DOHH2 (cell line): Measurements from ENCODE around the gene OR51B5.

Source experiments
- H3F3A ChIP-seq: fragments of 200-600 bp; sonication (generic), shearing (Covaris generic); 2 replicates; pipeline ENCODE4 v1.6.0; 2016; ENCODE audit warnings: antibody characterized with exemption, mild to moderate bottlenecking; ENCODE audit not compliant: control insufficient read depth, insufficient read depth
- H3K27ac ChIP-seq: fragments of 200-600 bp; sonication (generic); 2 replicates; pipeline ENCODE4 v1.5.1; 2014; ENCODE audit warnings: low read depth, mild to moderate bottlenecking, low read length, moderate library complexity
- H3K27me3 ChIP-seq: fragments of 200-600 bp; sonication (generic); 2 replicates; pipeline ENCODE4 v1.6.1; 2014; ENCODE audit warnings: mild to moderate bottlenecking, low read length, mixed read lengths; ENCODE audit not compliant: control insufficient read depth
- H3K36me3 ChIP-seq: fragments of 200-600 bp; sonication (generic); 2 replicates; pipeline ENCODE4 v1.6.1; 2014; ENCODE audit warnings: mild to moderate bottlenecking, low read length, moderate library complexity, mixed read lengths; ENCODE audit not compliant: control insufficient read depth
- H3K4me1 ChIP-seq: fragments of 200-600 bp; sonication (generic); 2 replicates; pipeline ENCODE4 v1.6.1; 2014; ENCODE audit warnings: mild to moderate bottlenecking, low read length, mixed read lengths; ENCODE audit not compliant: control insufficient read depth
- H3K4me2 ChIP-seq: fragments of 200-600 bp; sonication (generic); 2 replicates; pipeline ENCODE4 v1.6.0; 2014; ENCODE audit warnings: mild to moderate bottlenecking, low read length, moderate library complexity
- H3K4me3 ChIP-seq: fragments of 200-600 bp; sonication (generic); 2 replicates; pipeline ENCODE4 v1.5.1; 2014; ENCODE audit warnings: mild to moderate bottlenecking, low read length, mixed read lengths
- H3K79me2 ChIP-seq: fragments of 200-600 bp; sonication (generic); 2 replicates; pipeline ENCODE4 v1.6.1; 2014; ENCODE audit warnings: mild to moderate bottlenecking, low read length, mixed read lengths; ENCODE audit not compliant: control insufficient read depth
- H3K9me2 ChIP-seq: fragments of 200-600 bp; sonication (generic); replicated peaks from 2 replicates; pipeline ENCODE4 v1.6.1; 2014; ENCODE audit warnings: mild to moderate bottlenecking, low read length, mixed read lengths; ENCODE audit not compliant: control insufficient read depth
- H3K9me3 ChIP-seq: fragments of 200-600 bp; sonication (generic); 2 replicates; pipeline ENCODE4 v1.6.1; 2014; ENCODE audit warnings: antibody characterized with exemption, low read length, mixed read lengths; ENCODE audit not compliant: control insufficient read depth, insufficient read depth
- H4K20me1 ChIP-seq: fragments of 200-600 bp; sonication (generic); 2 replicates; pipeline ENCODE4 v1.6.0; 2014; ENCODE audit warnings: low read depth, mild to moderate bottlenecking, antibody characterized with exemption, low read length, moderate library complexity; ENCODE audit not compliant: control insufficient read depth, insufficient read depth
- CTCF ChIP-seq: fragments of 200-600 bp; sonication (generic); IDR thresholded peaks from one replicate; pipeline ENCODE4 v1.5.1; 2014; ENCODE audit warnings: antibody characterized with exemption, mild to moderate bottlenecking, low read depth, low read length; ENCODE audit not compliant: poor library complexity, severe bottlenecking
- EZH2phosphoT487 ChIP-seq: fragments of 200-600 bp; sonication (generic); IDR thresholded peaks from 2 replicates; pipeline ENCODE4 v1.6.1; 2017; ENCODE audit warnings: borderline replicate concordance, mild to moderate bottlenecking, antibody characterized with exemption, low read length, moderate library complexity, mixed read lengths

Gene OR51B5

GRCh38 chr11:5351208-5351607 is 7.9 kb upstream of the OR51B5 start, which contains the start of gene OR51B6:
OR51B6 (plus strand) TSS chr11:5351508; CDS start chr11:5351508, 0 bp downstream.
- no peaks in the 10 kb centered on the region for H3K27me3 ChIP-seq
- no peaks in the 10 kb centered on the region for H3K36me3 ChIP-seq
- no peaks in the 10 kb centered on the region for H4K20me1 ChIP-seq
- H3K4me3 ChIP-seq, result no peak within 1 kb of the TSS
- H3K79me2 ChIP-seq, result no peaks in the 10 kb centered on the region
- H3K27ac ChIP-seq, result no peak within 1 kb of the TSS
- no peaks in the 10 kb centered on the region for H3K4me1 ChIP-seq
- H3K4me2 ChIP-seq, result no peak within 1 kb of the TSS
- TF ChIP-seq EZH2phosphoT487, result no peak
- TF ChIP-seq CTCF, result no peak
- H3K9me2 ChIP-seq, result no peaks in the 10 kb centered on the region
- no peaks in the 10 kb centered on the region for H3F3A ChIP-seq
- H3K9me3 ChIP-seq, result no peaks in the 10 kb centered on the region

- Histone ChIP-seq H3K9me2 (no peaks in the 10 kb centered on the region), H3K9me3 (no peaks in the 10 kb centered on the region), H3K79me2 (no peaks in the 10 kb centered on the region), H3K27me3 (no peaks in the 10 kb centered on the region), H3K4me1 (no peaks in the 10 kb centered on the region), H3K4me2 (no peak overlapping the region), H3K36me3 (no peaks in the 10 kb centered on the region), H3F3A (no peaks in the 10 kb centered on the region), H4K20me1 (no peaks in the 10 kb centered on the region), H3K4me3 (no peak overlapping the region), H3K27ac (no peak overlapping the region)
- TF ChIP-seq EZH2phosphoT487, result no peak
- TF ChIP-seq CTCF, result no peak
Measured at GRCh38 chr11:5349550-5349949, 6.2 kb upstream of the OR51B5 start.

GRCh38 chr11:5348551-5349194 is 5.3 kb upstream of the OR51B5 start:
- Histone ChIP-seq H3K4me3 (no peak overlapping the region), H3K4me1 (no peaks in the 10 kb centered on the region), H3F3A (no peaks in the 10 kb centered on the region), H3K27me3 (no peaks in the 10 kb centered on the region), H3K4me2 (no peak overlapping the region), H3K9me2 (no peaks in the 10 kb centered on the region), H3K27ac (no peak overlapping the region), H3K79me2 (no peaks in the 10 kb centered on the region), H4K20me1 (no peaks in the 10 kb centered on the region), H3K9me3 (no peaks in the 10 kb centered on the region), H3K36me3 (no peaks in the 10 kb centered on the region)
- no peak for TF ChIP-seq EZH2phosphoT487
- TF ChIP-seq CTCF, result no peak
